GM23338 (cell line): ENCODE measurements around the gene PAIP2. TPM values are rescaled to one million over a fixed set of nuclear protein-coding genes. Genes with fewer than 3 reads are reported as not detected.

Experiments used
- ATAC-seq: fragments of 200-7000 bp; cut with Tn5 transposase; 3 replicates; pipeline ENCODE4 v1.9.1; 2020
- DNase-seq: peaks from one replicate; pipeline ENCODE4 v3.0.0-alpha.2; 2015; ENCODE audit warnings: low spot score
- H2AFZ ChIP-seq: fragments of 200-600 bp; sonication (generic); 2 replicates; pipeline ENCODE4 v1.8.0; 2016; ENCODE audit warnings: antibody characterized with exemption, mild to moderate bottlenecking, moderate library complexity
- H3F3A ChIP-seq: fragments of 200-600 bp; sonication (generic); replicated peaks from 2 replicates; pipeline ENCODE4 v1.8.0; 2017; ENCODE audit warnings: antibody characterized with exemption, mixed run types, low read depth
- H3K27ac ChIP-seq: fragments of 200-600 bp; sonication (generic); 2 replicates; pipeline ENCODE4 v1.6.1; 2016; ENCODE audit warnings: low read depth
- H3K27me3 ChIP-seq: fragments of 200-600 bp; sonication (generic); 2 replicates; pipeline ENCODE4 v1.8.0; 2016; ENCODE audit warnings: mild to moderate bottlenecking, mixed run types, moderate library complexity; ENCODE audit not compliant: insufficient read depth
- H3K36me3 ChIP-seq: fragments of 200-600 bp; sonication (generic); 2 replicates; pipeline ENCODE4 v1.8.0; 2016; ENCODE audit warnings: mild to moderate bottlenecking; ENCODE audit not compliant: insufficient read depth
- H3K4me1 ChIP-seq: fragments of 200-600 bp; sonication (generic); 2 replicates; pipeline ENCODE4 v1.8.0; 2016; ENCODE audit warnings: mild to moderate bottlenecking, moderate library complexity; ENCODE audit not compliant: insufficient read depth
- H3K4me2 ChIP-seq: fragments of 200-600 bp; sonication (generic); 2 replicates; pipeline ENCODE4 v1.7.1; 2017; ENCODE audit warnings: mixed run types
- H3K4me3 ChIP-seq: fragments of 200-600 bp; sonication (generic); 2 replicates; pipeline ENCODE4 v1.6.1; 2016; ENCODE audit warnings: mixed run types
- H3K79me2 ChIP-seq: fragments of 200-600 bp; sonication (generic); replicated peaks from 2 replicates; pipeline ENCODE4 v1.8.0; 2017; ENCODE audit warnings: mild to moderate bottlenecking; ENCODE audit not compliant: insufficient read depth
- H3K9me2 ChIP-seq: fragments of 200-600 bp; sonication (generic); 2 replicates; pipeline ENCODE4 v1.8.0; 2017; ENCODE audit not compliant: insufficient read depth
- H4K20me1 ChIP-seq: fragments of 200-600 bp; sonication (generic); replicated peaks from 2 replicates; pipeline ENCODE4 v1.8.0; 2017; ENCODE audit warnings: mild to moderate bottlenecking; ENCODE audit not compliant: insufficient read depth
- H3K27ac Mint-ChIP-seq: 2 replicates; pipeline ENCODE4 v1.8.0; 2020; ENCODE audit warnings: inconsistent platforms, mild to moderate bottlenecking, moderate library complexity, mixed read lengths
- H3K27me3 Mint-ChIP-seq: 3 replicates; pipeline ENCODE4 v1.8.0; 2022; ENCODE audit warnings: low read depth, mild to moderate bottlenecking, moderate library complexity, mixed read lengths, inconsistent platforms; ENCODE audit not compliant: insufficient read depth, poor library complexity
- H3K36me3 Mint-ChIP-seq: 3 replicates; pipeline ENCODE4 v1.8.0; 2021; ENCODE audit warnings: low read depth, mild to moderate bottlenecking, inconsistent platforms, moderate library complexity, mixed read lengths
- H3K4me1 Mint-ChIP-seq: 3 replicates; pipeline ENCODE4 v1.8.0; 2020; ENCODE audit warnings: mild to moderate bottlenecking, inconsistent platforms, mixed read lengths
- H3K4me3 Mint-ChIP-seq: 3 replicates; pipeline ENCODE4 v1.8.0; 2021; ENCODE audit warnings: moderate library complexity, mild to moderate bottlenecking, inconsistent platforms, mixed read lengths
- H3K9me3 Mint-ChIP-seq: 3 replicates; pipeline ENCODE4 v1.8.0; 2020; ENCODE audit warnings: moderate library complexity, mild to moderate bottlenecking, inconsistent platforms, mixed read lengths
- CREB1 ChIP-seq: fragments of 250-450 bp; sonication (Bioruptor Pico); IDR thresholded peaks from 2 replicates; pipeline ENCODE4 v1.5.0; 2020; ENCODE audit warnings: low read depth, mild to moderate bottlenecking, moderate library complexity
- CTCF ChIP-seq, 2 experiments: fragments of 200-600 bp in 1 of 2; sonication (generic) in 1 of 2; conservative IDR thresholded peaks; 2 replicates each; pipeline versions ENCODE4 v1.5.1 to v1.6.1; 2016 to 2017; ENCODE audit warnings: antibody characterized with exemption in 2 of 2, low read depth in 2 of 2, mild to moderate bottlenecking in 2 of 2, moderate library complexity in 1 of 2
- ETS1 ChIP-seq: IDR thresholded peaks from 2 replicates; pipeline ENCODE4 v1.6.1; 2016; ENCODE audit warnings: antibody characterized with exemption
- EZH2 ChIP-seq: fragments of 200-600 bp; sonication (generic); IDR thresholded peaks from one replicate; pipeline ENCODE4 v1.8.0; 2017; ENCODE audit warnings: antibody characterized with exemption, mild to moderate bottlenecking, low read depth; ENCODE audit not compliant: unreplicated experiment
- EZH2phosphoT487 ChIP-seq: fragments of 200-600 bp; sonication (generic); IDR thresholded peaks from one replicate; pipeline ENCODE4 v1.8.1; 2018; ENCODE audit warnings: antibody characterized with exemption; ENCODE audit not compliant: unreplicated experiment
- JUNB ChIP-seq: IDR thresholded peaks from one replicate; pipeline ENCODE4 v1.6.1; 2016; ENCODE audit warnings: antibody characterized with exemption; ENCODE audit not compliant: unreplicated experiment
- NANOG ChIP-seq: IDR thresholded peaks from 2 replicates; pipeline ENCODE4 v1.6.1; 2016; ENCODE audit warnings: antibody characterized with exemption, borderline replicate concordance
- POLR2AphosphoS5 ChIP-seq: IDR thresholded peaks from 2 replicates; pipeline ENCODE4 v1.6.1; 2016; ENCODE audit warnings: antibody characterized with exemption, low read depth
- REST ChIP-seq: IDR thresholded peaks from one replicate; pipeline ENCODE4 v1.6.1; 2018; ENCODE audit warnings: antibody characterized with exemption; ENCODE audit not compliant: unreplicated experiment
- STAT1 ChIP-seq: IDR thresholded peaks from one replicate; pipeline ENCODE4 v1.6.1; 2016; ENCODE audit warnings: antibody characterized with exemption; ENCODE audit not compliant: unreplicated experiment
- ZNF114 ChIP-seq: fragments of 250-450 bp; sonication (Bioruptor Pico); IDR thresholded peaks from 2 replicates; pipeline ENCODE4 v1.5.0; 2020; ENCODE audit warnings: mild to moderate bottlenecking, moderate library complexity
- ZNF331 ChIP-seq: fragments of 250-450 bp; sonication (Bioruptor Pico); IDR thresholded peaks from 2 replicates; pipeline ENCODE4 v1.5.0; 2020; ENCODE audit warnings: low read depth, mild to moderate bottlenecking, moderate library complexity
- ZNF462 ChIP-seq: fragments of 250-450 bp; sonication (Bioruptor Pico); IDR thresholded peaks from 2 replicates; pipeline ENCODE4 v1.5.0; 2020; ENCODE audit warnings: mild to moderate bottlenecking, moderate library complexity
- polyA plus RNA-seq: library from polyadenylated mRNA; unstranded; fragments of >200 nt; fragmentation: Nextera tagmentation; extraction: Ambion mirVana; gene quantifications from 2 replicates; pipeline ENCODE4 v1.2.1, GENCODE V29; 2016
- total RNA-seq: library from RNA; depleted of rRNA; stranded (reverse); fragments of >200 nt; shearing (Covaris generic); gene quantifications from 2 replicates; pipeline ENCODE4 v1.2.3, GENCODE V29; 2014

The PAIP2 gene
- total and polyA plus RNA-seq, 2 experiments from 2014 or later: 132 to 277 TPM

GRCh38 chr5:139393497-139394122 is 52.0 kb downstream of the PAIP2 start:
- Mint-ChIP-seq H3K9me3 (no peaks in the 10 kb centered on the region), H3K27me3 (peaks cover 49% of the 10 kb centered on the region), H3K4me1 (peaks cover 32% of the 10 kb centered on the region), H3K27ac (no peak overlapping the region), H3K36me3 (peaks cover 4% of the 10 kb centered on the region; the same call in 2 of the 3 replicates), H3K4me3 (peak overlapping the region; percentile 86)
- Histone ChIP-seq H3K27me3 (peaks cover 44% of the 10 kb centered on the region), H2AFZ (peak overlapping the region; percentile 98), H3K79me2 (no peaks in the 10 kb centered on the region), H3K9me2 (no peaks in the 10 kb centered on the region), H3K4me2 (peak overlapping the region; percentile 96), H3F3A (peaks cover 25% of the 10 kb centered on the region), H3K4me1 (peaks cover 9% of the 10 kb centered on the region), H3K27ac (no peak overlapping the region), H3K36me3 (no peaks in the 10 kb centered on the region), H3K4me3 (peak overlapping the region; percentile 81), H4K20me1 (no peaks in the 10 kb centered on the region)
- TF ChIP-seq CTCF (conservative IDR thresholded peaks at IDR 0.05; ENCODE audit: low read depth in 2 of 2) (no peak), NANOG (no peak), POLR2AphosphoS5 (no peak), EZH2phosphoT487 (no peak), ZNF331 (no peak), STAT1 (no peak), JUNB (no peak), REST (no peak), CREB1 (no peak), ZNF114 (CRISPR knock-in tag) (no peak), ZNF462 (CRISPR knock-in tag) (no peak), ETS1 (no peak), EZH2 (no peak)
- ATAC-seq: peak; percentile 1
- peak; percentile 60 for DNase-seq
